SH-SY5Y (cell line): Measurements from ENCODE around the gene ZNF136.

Source experiments
- GATA2 ChIP-seq: IDR thresholded peaks from 2 replicates; pipeline ENCODE4 v1.6.1; 2011; ENCODE audit warnings: mild to moderate bottlenecking, low read depth, low read length
- GATA3 ChIP-seq: IDR thresholded peaks from 2 replicates; pipeline ENCODE4 v1.6.1; 2011; ENCODE audit warnings: low read depth, mild to moderate bottlenecking, low read length, moderate library complexity

GRCh38 chr19:12117201-12117970, 45.5 kb upstream of the ZNF136 start:
- no peak for TF ChIP-seq GATA2
- TF ChIP-seq GATA3, result no peak
